Measurements from ENCODE around the gene KRT6C.
"Not testable (repeated sequence)": the region's sequence is repeated elsewhere in the genome, so short reads cannot be mapped to it uniquely, and the experiment has no call there.

Gene KRT6C

DNA sequence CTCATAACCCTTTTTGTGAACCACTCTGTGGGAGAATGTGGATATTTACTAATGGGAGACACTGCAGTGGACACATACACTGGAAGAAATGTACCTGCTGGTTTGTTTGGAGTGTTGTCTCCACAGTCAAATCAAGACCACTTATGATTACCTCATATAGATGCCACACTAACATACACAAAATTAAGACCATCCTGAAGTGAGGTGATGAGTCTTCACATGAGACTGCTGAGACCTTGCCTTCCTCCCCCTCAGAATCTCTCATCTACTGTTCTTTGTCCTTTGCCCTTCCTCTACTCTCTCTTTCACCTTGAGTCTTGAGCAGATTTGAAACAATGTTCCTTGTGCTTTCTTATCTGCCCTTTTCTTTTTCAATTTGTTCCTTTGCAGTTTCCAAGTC lies 15.1 kb upstream of the KRT6C start:
- no peak overlapping the region for H3K27ac ChIP-seq
- TF ChIP-seq, protein P1, sequence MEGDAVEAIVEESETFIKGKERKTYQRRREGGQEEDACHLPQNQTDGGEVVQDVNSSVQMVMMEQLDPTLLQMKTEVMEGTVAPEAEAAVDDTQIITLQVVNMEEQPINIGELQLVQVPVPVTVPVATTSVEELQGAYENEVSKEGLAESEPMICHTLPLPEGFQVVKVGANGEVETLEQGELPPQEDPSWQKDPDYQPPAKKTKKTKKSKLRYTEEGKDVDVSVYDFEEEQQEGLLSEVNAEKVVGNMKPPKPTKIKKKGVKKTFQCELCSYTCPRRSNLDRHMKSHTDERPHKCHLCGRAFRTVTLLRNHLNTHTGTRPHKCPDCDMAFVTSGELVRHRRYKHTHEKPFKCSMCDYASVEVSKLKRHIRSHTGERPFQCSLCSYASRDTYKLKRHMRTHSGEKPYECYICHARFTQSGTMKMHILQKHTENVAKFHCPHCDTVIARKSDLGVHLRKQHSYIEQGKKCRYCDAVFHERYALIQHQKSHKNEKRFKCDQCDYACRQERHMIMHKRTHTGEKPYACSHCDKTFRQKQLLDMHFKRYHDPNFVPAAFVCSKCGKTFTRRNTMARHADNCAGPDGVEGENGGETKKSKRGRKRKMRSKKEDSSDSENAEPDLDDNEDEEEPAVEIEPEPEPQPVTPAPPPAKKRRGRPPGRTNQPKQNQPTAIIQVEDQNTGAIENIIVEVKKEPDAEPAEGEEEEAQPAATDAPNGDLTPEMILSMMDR (conservative IDR thresholded peaks at IDR 0.05): no peak
- no peak for TF ChIP-seq ZFX (IDR thresholded peaks at IDR 0.05)

DNA sequence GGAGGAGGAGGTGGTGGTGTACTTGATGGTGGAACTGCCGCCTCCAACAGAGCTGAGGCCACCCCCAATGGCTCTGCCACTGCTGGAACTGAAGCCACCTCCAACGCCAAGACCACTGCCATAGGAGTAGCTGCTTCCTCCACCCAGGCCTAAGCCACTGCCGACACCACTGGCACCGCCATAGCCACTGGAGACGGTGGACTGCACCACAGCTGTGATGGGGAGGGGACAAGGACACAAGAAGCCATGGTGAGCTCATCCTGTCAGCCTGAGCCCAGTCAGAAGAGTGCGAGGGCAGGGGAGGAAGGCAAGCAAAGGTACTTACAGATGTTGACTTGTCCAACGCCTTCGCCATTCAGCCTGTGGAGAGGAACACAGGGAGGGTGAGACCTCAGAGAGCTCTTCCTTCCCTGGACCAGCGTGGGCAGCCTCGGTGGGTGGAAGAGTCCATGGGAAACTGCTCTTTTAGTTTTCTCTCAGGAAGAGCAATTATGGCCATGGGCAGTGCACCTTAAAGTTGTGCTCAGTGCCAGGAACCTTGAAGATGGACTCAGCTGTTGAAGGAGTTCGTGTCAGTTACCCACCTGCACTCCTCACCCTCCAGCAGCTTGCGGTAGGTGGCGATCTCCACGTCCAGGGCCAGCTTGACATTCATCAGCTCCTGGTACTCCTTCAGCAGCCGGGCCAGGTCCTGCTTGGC lies 14.3 kb upstream of the KRT6C start:
- not testable (repeated sequence) for H3K27ac ChIP-seq

DNA sequence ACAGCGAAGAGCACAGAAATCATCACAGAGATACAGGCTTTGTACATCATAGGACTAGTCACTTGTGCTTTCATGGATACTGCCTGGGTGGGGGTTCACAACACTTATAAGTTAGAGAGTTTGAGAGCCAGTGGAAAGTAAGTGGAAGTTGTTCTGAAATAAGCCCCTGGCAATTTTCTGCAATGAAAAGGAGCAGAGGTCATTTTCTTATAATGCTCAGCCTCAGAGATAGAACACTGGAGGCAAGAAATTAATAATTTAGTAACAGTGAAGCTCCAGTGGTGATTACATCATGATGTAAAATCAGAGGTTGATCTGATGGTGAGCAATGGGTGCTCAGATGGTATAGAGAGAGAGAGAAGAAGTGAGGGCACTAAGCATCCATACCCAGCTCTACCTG lies 13.6 kb upstream of the KRT6C start:
- TF ChIP-seq, protein P1 (conservative IDR thresholded peaks at IDR 0.05): no peak
- no peak for TF ChIP-seq ZFX (IDR thresholded peaks at IDR 0.05)
- H3K27ac ChIP-seq: no peak overlapping the region

DNA sequence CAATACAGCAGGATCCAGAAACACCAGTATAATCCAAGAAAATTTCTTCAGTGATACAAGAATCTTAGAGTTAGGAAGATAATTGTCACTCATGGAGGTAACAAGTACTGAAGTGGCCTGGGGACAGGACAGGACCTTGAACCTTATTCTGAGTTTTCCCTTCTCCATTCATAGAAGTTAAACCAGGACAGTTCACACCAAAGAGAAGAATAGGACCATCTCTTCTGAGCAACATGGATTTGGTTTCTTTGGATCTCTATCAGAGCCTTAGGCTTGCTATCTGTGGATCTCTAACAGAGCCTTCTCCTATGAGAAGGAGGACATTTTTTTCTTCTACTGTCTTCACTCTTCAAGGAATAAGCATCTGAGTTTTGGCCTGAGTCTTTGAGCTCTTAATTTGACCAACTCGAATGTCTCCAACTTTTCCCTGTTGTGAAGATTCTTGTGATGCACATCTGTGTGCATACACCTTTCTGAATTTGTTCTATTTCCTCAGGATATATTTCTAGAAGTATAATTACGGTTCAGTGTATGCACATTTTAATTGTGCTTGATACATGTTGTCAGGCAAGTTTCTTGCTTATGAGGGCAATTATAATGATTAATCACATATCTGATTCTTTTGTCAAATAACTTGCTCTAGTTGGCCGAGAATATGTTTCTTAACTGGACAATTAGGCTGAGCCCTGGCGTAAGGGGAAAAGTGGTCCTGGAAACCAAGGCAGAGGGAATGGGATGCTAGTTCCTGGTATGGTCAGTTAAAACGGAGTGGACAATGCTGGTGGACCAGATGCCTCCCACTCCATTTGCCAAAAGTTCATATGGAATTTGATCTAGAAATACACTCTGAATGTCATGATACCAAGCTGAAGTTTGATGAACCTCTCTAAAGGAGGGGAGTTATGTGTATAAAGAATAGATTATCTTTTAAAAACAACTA lies 12.8 kb upstream of the KRT6C start:
- TF ChIP-seq ZFX (IDR thresholded peaks at IDR 0.05): no peak
- TF ChIP-seq, protein P1 (conservative IDR thresholded peaks at IDR 0.05): no peak
- no peak overlapping the region for H3K27ac ChIP-seq

GRCh38 chr12:52480073-52480472 lies 6.5 kb upstream of the KRT6C start:
- TF ChIP-seq ZFX (IDR thresholded peaks at IDR 0.05): no peak
- TF ChIP-seq, protein P1 (conservative IDR thresholded peaks at IDR 0.05): no peak
- no peak overlapping the region for H3K27ac ChIP-seq

- TF ChIP-seq ZFX (IDR thresholded peaks at IDR 0.05): no peak
- TF ChIP-seq, protein P1 (conservative IDR thresholded peaks at IDR 0.05): no peak
- H3K27ac ChIP-seq: no peak overlapping the region
Observed at GRCh38 chr12:52477651-52478050, 4.0 kb upstream of the KRT6C start.

DNA sequence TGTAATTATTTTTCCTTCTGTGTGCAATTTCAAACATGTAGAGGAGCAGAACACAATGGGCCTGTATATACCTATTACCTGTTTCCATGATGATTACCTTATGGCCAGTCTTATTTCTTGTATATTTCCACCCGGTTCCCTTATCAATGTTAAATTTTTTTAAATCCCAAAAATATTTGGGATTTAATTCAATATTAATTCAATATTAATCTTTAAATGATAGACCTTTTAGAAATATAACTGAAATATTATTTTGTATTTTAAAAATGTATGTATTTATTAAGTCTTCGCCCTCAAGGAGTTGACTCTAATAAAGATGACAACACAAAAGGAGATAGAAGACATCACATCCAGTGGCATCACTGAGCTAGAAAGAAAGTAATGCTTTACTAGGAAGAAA lies 607 bp upstream of the KRT6C start:
- no peak overlapping the region for H3K27ac ChIP-seq
- TF ChIP-seq, protein P1 (conservative IDR thresholded peaks at IDR 0.05): no peak
- no peak for TF ChIP-seq ZFX (IDR thresholded peaks at IDR 0.05)

All from C4-2B (cell line).